ENCODE data around the gene RCAN2.

The RCAN2 gene

GRCh38 chr6:46207174-46207573, 284.1 kb downstream of the RCAN2 start:
- no peak for DNase-seq

- DNase-seq: no peak
Observed at GRCh38 chr6:46204880-46205650, 286.2 kb downstream of the RCAN2 start.

- DNase-seq: no peak
Observed at GRCh38 chr6:46203391-46204177, 287.7 kb downstream of the RCAN2 start.

- no peak for DNase-seq
Observed at GRCh38 chr6:46201702-46202101, 289.5 kb downstream of the RCAN2 start.

GRCh38 chr6:46199387-46199786, 291.9 kb downstream of the RCAN2 start:
- DNase-seq: no peak

- no peak for DNase-seq
Observed at GRCh38 chr6:46191961-46192360, 299.3 kb downstream of the RCAN2 start.

GRCh38 chr6:46190889-46191288, 300.4 kb downstream of the RCAN2 start:
- DNase-seq: no peak

GRCh38 chr6:46189726-46190125, 301.5 kb downstream of the RCAN2 start:
- no peak for DNase-seq

- DNase-seq: no peak
Observed at GRCh38 chr6:46186583-46186982, 304.7 kb downstream of the RCAN2 start.

- DNase-seq: peak; percentile 11
Observed at GRCh38 chr6:46184114-46184513, 307.1 kb downstream of the RCAN2 start.

- DNase-seq: no peak
Observed at GRCh38 chr6:46175976-46176375, 315.3 kb downstream of the RCAN2 start.

- DNase-seq: no peak
Observed at GRCh38 chr6:46175446-46175845, 315.8 kb downstream of the RCAN2 start.

- no peak for DNase-seq
Observed at GRCh38 chr6:46174904-46175303, 316.3 kb downstream of the RCAN2 start.

GRCh38 chr6:46172176-46172575, 319.1 kb downstream of the RCAN2 start:
- no peak for DNase-seq

Measured in eye (tissue), 1 donor.